C4-2B (cell line): ENCODE measurements around the gene CD36.

Experiments
- H3K27ac ChIP-seq: fragments of 450-650 bp; 2 replicates; pipeline ENCODE4 v1.5.1; 2017
- ZFX ChIP-seq: fragments of 450-650 bp; IDR thresholded peaks from 2 replicates; pipeline ENCODE4 v1.6.1; 2017
- TF ChIP-seq, protein P1 (sequence below): fragments of 450-650 bp; conservative IDR thresholded peaks from 2 replicates; pipeline ENCODE4 v1.5.1; 2017; ENCODE audit warnings: mild to moderate bottlenecking

CD36 gene

GRCh38 chr7:80641548-80641947 lies 3.1 kb downstream of the CD36 start:
- no peak for TF ChIP-seq ZFX
- TF ChIP-seq, protein P1, sequence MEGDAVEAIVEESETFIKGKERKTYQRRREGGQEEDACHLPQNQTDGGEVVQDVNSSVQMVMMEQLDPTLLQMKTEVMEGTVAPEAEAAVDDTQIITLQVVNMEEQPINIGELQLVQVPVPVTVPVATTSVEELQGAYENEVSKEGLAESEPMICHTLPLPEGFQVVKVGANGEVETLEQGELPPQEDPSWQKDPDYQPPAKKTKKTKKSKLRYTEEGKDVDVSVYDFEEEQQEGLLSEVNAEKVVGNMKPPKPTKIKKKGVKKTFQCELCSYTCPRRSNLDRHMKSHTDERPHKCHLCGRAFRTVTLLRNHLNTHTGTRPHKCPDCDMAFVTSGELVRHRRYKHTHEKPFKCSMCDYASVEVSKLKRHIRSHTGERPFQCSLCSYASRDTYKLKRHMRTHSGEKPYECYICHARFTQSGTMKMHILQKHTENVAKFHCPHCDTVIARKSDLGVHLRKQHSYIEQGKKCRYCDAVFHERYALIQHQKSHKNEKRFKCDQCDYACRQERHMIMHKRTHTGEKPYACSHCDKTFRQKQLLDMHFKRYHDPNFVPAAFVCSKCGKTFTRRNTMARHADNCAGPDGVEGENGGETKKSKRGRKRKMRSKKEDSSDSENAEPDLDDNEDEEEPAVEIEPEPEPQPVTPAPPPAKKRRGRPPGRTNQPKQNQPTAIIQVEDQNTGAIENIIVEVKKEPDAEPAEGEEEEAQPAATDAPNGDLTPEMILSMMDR, result no peak
- no peak overlapping the region for H3K27ac ChIP-seq

- H3K27ac ChIP-seq, result no peak overlapping the region; the same call in 1 of the 2 replicates
- no peak for TF ChIP-seq ZFX
- TF ChIP-seq, protein P1, result no peak
Measured at GRCh38 chr7:80642871-80643270, 4.4 kb downstream of the CD36 start.

DNA sequence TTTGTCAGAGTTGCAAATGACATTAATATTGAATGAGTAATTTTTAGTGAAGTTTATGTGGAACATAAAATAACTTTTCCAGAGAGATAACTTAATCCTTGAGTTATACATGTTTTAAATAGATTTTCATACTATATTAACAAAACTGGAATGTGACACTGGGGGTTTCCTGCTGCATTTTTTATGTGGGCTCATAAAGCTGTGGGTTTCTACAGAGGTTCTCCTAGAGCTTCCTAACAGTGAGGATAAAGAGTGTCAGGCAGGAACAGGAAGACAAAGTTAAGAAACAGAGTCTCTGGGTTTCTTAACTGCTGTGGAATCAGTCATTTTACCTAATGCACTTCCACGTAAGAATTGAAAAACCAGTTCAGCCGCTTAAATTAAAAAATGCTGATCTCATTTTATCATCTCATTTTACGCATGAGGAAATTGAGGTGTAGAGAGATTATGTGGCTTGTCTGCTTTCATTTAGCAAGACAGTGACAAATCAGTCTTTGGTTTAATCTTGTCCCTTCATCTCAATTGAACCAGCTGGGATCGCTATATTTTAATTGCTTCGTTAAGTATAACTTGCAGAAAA lies 5.0 kb downstream of the CD36 start:
- no peak for TF ChIP-seq ZFX
- TF ChIP-seq, protein P1, result no peak
- H3K27ac ChIP-seq, result no peak overlapping the region

DNA sequence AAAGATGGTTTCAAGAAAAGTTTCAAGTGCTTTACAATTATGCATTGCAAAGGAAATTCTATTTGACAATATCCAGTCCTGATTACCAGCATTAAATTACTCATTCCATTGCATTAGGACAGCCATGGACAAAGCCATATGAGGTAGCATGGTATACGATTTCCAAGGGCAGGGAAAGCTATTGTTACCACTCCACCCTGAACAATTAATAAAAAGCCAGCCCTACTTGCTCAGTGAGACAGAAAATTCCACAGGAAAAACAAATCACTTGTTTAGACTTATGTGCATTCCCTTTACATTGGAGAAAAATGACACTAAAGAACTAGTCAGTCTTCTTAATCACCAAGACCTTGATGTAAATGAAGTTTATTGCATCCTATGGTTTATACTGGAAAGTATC lies 5.6 kb downstream of the CD36 start:
- no peak for TF ChIP-seq ZFX
- TF ChIP-seq, protein P1, result no peak
- H3K27ac ChIP-seq, result no peak overlapping the region

GRCh38 chr7:80646083-80646865 lies 7.8 kb downstream of the CD36 start:
- no peak overlapping the region for H3K27ac ChIP-seq
- TF ChIP-seq, protein P1, result no peak; the same call in 1 of the 2 replicates
- TF ChIP-seq ZFX, result no peak

DNA sequence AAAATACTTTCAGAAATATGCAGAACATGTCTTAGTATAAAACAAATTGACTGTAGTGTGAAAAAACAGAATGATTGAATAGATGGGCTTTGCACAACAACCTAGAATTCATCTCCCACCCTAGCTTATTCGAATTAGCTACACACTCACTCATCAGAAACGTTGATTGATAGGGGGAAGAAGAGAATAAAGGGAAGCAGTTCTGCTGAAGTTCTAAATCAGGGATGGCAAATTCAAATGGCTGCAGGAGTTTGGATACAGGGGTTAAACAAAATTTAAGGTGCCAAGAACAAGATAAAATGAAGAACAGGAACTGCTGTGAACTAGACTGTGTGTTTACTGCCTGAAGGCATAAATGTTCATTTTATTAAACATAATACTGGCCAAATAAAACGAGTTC lies 9.0 kb downstream of the CD36 start:
- TF ChIP-seq, protein P1, result no peak
- no peak for TF ChIP-seq ZFX
- no peak overlapping the region for H3K27ac ChIP-seq

DNA sequence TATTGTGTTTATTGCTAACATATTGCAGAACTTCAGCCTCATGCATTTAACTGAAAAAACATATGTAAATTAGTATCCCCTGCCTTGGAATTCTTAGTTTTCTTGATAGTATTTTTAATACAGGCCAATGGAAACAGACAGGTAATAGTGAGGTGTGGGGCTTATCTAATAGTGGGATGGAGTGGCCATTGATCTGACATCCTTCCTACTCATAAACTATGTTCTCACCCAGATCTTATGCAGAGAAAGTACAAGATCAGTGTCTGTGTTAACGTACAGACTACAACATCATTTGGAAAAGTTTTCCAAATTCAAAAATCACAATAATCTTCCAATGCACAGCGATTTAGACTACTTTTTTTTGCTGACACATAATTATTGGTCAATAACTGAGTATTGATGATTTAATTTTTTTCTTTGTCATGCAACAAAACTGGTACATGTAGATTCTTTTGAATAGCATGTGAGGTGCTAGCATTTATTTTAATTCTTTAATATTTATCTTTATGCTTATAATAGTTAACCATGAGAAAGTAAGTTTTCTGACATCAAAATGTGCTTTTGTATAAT lies 9.7 kb downstream of the CD36 start:
- TF ChIP-seq, protein P1, result no peak
- no peak for TF ChIP-seq ZFX
- H3K27ac ChIP-seq, result no peak overlapping the region
